DOHH2 (cell line): ENCODE data around the gene SGCD.

Experiments used
- EZH2phosphoT487 ChIP-seq: fragments of 200-600 bp; sonication (generic); IDR thresholded peaks from 2 replicates; pipeline ENCODE4 v1.6.1; 2017; ENCODE audit warnings: borderline replicate concordance, mild to moderate bottlenecking, antibody characterized with exemption, low read length, moderate library complexity, mixed read lengths
- TF ChIP-seq, protein P1 (sequence below): fragments of 200-600 bp; sonication (generic); IDR thresholded peaks from one replicate; pipeline ENCODE4 v1.5.1; 2014; ENCODE audit warnings: antibody characterized with exemption, mild to moderate bottlenecking, low read depth, low read length; ENCODE audit not compliant: poor library complexity, severe bottlenecking

DNA sequence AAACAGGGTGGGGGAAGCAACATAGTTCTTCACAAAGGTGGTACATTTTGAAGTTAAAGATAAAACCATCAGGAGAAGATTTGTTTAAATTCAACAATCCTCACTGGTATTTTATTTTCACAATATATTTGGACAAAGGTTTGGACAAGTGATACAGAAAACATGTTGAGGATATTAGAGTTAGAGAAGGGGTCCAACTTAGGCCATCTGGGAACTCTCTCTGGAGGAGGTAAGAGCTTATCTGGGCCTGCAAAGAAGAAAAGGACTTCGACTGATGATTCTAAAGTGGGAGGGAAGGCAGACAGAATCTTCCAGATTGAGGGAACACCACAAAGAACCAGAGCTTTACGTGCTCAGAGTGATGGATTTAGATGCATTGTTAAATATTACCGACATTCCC is 58.5 kb downstream of the SGCD start:
- TF ChIP-seq, protein P1, sequence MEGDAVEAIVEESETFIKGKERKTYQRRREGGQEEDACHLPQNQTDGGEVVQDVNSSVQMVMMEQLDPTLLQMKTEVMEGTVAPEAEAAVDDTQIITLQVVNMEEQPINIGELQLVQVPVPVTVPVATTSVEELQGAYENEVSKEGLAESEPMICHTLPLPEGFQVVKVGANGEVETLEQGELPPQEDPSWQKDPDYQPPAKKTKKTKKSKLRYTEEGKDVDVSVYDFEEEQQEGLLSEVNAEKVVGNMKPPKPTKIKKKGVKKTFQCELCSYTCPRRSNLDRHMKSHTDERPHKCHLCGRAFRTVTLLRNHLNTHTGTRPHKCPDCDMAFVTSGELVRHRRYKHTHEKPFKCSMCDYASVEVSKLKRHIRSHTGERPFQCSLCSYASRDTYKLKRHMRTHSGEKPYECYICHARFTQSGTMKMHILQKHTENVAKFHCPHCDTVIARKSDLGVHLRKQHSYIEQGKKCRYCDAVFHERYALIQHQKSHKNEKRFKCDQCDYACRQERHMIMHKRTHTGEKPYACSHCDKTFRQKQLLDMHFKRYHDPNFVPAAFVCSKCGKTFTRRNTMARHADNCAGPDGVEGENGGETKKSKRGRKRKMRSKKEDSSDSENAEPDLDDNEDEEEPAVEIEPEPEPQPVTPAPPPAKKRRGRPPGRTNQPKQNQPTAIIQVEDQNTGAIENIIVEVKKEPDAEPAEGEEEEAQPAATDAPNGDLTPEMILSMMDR, result no peak
- TF ChIP-seq EZH2phosphoT487, result no peak
